HG02885 (cell line): Measurements from ENCODE around the gene TEAD1.

ENCODE experiments used
- ATAC-seq: cut with Tn5 transposase; IDR thresholded peaks from one replicate; pipeline ENCODE4 v1.9.1; 2021; ENCODE audit warnings: mild to moderate bottlenecking; ENCODE audit not compliant: unreplicated experiment, poor library complexity

The TEAD1 gene

GRCh38 chr11:12848413-12848812 is 174.2 kb downstream of the TEAD1 start:
- no peak for ATAC-seq

- ATAC-seq: no peak
These were observed 179.1 kb downstream of the TEAD1 start for GRCh38 chr11:12853325-12853651.

GRCh38 chr11:12853652-12854296 is 179.6 kb downstream of the TEAD1 start:
- ATAC-seq: no peak

- no peak for ATAC-seq
These were observed 180.1 kb downstream of the TEAD1 start for GRCh38 chr11:12854297-12854661.

GRCh38 chr11:12854829-12855228 is 180.6 kb downstream of the TEAD1 start:
- ATAC-seq: no peak

GRCh38 chr11:12856338-12856737 is 182.1 kb downstream of the TEAD1 start:
- no peak for ATAC-seq

GRCh38 chr11:12857572-12857971 is 183.4 kb downstream of the TEAD1 start:
- ATAC-seq: no peak

- no peak for ATAC-seq
These were observed 185.8 kb downstream of the TEAD1 start for GRCh38 chr11:12859872-12860657.

GRCh38 chr11:12860827-12861226 is 186.6 kb downstream of the TEAD1 start:
- ATAC-seq: no peak

- ATAC-seq: no peak
These were observed 188.7 kb downstream of the TEAD1 start for GRCh38 chr11:12862696-12863469.

GRCh38 chr11:12863605-12864121 is 189.4 kb downstream of the TEAD1 start:
- no peak for ATAC-seq

- no peak for ATAC-seq
These were observed 190.3 kb downstream of the TEAD1 start for GRCh38 chr11:12864316-12865156.

GRCh38 chr11:12865863-12866595 is 191.8 kb downstream of the TEAD1 start:
- no peak for ATAC-seq

- ATAC-seq: no peak
These were observed 193.3 kb downstream of the TEAD1 start for GRCh38 chr11:12867531-12867930.

GRCh38 chr11:12868315-12869073 is 194.3 kb downstream of the TEAD1 start:
- ATAC-seq: no peak

GRCh38 chr11:12871241-12871640 is 197.0 kb downstream of the TEAD1 start:
- ATAC-seq: no peak

GRCh38 chr11:12871788-12872321 is 197.6 kb downstream of the TEAD1 start:
- no peak for ATAC-seq

GRCh38 chr11:12876340-12876739 is 202.1 kb downstream of the TEAD1 start:
- no peak for ATAC-seq

GRCh38 chr11:12876988-12877387 is 202.8 kb downstream of the TEAD1 start:
- ATAC-seq: no peak
